ENCODE data around the gene ANK2.

ANK2 gene

DNA sequence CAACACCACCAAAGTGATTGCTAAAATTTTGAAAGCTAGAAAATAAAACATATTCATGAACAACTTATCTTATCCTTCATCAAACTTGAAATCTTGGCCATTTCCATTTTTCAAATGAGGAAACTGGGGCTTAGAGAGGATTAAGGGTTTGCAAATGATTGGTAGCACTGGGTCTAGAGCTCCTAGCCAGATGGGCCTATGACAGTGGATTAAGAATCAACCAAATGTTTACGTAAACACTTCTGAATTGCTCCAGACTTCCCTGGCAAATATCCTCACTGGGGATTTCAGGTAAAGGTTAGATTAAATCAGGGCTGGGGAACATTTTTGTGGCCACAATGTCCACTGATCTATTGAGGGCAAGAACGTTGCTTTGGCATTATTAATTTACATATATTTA lies 241.2 kb downstream of the ANK2 start:
- no peak for DNase-seq (ENCODE audit: low read depth)

DNA sequence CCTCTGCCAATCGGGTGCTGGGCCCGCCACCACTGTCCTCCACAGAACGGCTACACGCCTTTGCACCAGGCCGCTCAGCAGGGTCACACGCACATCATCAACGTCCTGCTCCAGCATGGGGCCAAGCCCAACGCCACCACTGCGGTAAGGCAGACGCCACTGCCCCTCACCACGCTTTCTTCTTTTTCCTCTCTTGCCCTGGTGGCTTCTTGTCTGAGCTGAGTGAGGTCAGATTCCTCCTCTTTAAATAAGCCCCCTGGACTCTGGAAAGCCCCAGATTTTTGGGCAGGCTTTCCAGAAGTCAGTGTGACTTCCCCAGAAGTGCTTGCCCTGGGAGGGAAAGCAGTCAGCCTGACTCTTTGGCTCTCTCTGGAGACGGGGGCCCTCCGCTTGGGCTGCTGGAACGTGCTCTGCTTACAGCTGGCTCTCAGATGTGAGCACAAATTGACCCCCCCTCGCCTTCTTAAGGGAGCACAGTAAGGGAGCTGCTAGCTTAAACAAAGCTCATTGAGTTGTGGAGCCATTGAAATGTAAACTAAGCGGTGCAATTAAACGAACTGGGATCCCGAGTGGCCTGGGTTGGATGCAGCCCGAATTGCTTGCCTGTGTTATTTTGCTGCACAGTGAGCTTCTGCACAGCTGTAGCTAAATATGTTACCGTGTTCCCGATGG lies 243.1 kb downstream of the ANK2 start:
- no peak for DNase-seq (ENCODE audit: low read depth)

DNA sequence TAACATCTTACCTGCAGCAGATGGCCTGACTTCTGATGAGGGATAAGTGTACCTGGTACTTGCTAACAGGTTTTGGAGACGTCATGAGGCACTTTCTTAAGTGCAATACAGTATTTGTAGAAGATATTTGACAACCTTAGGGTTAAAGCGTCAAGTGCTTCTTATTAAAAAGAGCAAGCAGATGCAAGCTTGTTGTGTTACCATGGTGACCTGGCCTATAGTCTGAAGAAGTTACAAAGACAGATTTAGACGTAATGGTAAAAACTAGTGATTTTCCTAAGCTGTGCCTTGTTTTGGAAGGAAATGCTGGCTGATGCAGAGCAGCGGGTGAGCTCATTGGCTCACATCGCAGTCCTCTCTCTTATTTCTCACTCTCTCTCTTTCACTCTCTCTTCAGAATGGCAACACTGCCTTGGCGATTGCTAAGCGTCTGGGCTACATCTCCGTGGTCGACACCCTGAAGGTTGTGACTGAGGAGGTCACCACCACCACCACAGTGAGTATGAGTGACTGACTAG lies 243.6 kb downstream of the ANK2 start:
- no peak for DNase-seq (ENCODE audit: low read depth)

DNA sequence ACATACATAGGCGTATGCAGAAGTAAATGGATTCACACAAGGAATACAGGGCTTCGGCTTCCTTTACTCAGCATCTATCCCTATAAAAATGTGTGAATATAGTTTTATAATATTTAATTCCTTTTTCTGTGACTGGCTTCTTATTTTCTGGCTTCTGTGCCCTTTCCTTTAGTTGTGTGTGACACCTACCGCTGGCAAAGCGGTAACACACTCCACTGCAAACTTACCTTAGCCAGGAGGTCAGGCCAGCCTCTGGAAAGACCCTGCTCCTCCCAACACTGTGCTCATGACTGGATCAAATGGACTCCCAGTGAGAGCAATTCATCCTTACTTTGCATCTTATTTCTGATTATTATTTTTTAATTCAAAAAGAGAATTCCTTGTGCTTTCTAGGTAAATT lies 244.2 kb downstream of the ANK2 start:
- DNase-seq (ENCODE audit: low read depth) = no peak

DNA sequence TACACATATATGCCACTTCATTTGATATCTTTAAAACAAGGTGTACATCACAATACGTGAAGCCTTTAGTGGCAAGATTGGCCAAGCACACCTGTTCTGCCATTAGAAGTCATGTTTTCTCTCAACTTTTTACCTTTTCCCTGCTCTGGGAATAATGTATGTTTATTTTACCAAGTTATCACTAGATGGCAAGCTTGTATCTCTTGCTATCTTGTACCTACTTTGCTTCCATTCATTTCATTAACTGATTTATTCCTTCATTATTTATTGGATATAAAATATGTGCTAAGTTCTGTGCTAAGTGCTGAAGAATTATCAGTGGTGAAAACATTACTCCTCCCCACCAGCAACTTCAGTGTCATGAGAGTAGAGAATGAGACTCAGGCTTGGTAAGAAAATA lies 245.5 kb downstream of the ANK2 start:
- no peak for DNase-seq (ENCODE audit: low read depth)

DNA sequence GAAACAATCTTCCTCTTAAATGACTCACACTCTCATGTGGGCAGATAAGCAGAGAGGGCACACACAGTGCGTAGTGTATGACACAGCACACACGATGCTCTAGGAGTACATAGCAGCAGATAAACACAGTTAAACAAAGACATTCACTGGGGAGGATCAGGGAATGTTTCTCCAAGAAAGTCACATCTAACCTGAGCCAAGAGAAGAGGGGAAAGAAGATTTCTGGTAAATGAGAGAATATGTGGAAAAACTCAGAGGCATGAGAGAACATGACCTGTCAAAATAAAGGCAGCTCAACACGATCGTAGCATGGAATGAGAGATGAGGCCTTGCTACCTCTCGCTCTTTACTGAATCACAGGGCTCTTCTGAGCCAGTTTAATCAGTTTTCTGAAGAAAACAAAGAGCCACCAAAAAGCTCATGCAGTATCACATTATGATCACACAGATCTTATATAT lies 251.0 kb downstream of the ANK2 start:
- no peak for DNase-seq (ENCODE audit: low read depth)

DNA sequence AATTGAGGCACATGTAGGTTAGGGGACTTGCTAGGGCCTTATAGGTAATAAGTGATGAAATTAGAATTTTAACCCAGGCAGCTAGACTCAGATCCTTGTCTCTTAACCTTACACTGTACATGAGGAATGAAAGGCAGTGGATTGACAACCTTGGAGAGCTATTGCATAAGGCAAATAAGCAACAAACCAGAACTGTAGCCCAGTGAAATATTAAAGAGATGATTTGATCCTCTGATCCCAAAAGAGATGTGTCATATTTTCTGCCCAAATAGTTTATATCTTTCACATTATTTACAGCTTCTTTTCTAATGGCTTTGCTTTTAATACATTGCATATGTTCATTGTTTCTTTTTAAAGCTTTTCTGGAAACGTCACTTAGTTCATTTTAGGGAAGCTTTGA lies 252.6 kb downstream of the ANK2 start:
- no peak for DNase-seq (ENCODE audit: low read depth)

DNA sequence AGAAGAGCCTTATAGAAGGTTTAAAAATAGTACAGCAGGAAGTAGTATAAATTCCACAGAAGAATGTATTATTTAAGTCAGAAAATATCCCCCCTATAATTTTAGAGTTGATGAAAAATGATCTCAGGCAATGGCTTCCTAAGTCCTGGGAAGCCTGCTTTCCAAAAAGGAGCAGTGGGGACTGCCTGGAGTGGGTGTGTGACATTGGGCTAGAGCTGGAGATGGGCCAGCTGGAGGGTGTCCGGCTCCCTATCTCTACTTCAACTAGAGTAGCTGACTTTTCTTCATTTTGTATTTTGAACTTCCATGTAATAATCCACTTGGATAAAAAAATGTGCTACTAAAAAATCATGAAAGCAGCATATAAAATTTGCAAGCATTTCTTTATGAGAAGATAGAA lies 253.9 kb downstream of the ANK2 start:
- DNase-seq (ENCODE audit: low read depth) = no peak

DNA sequence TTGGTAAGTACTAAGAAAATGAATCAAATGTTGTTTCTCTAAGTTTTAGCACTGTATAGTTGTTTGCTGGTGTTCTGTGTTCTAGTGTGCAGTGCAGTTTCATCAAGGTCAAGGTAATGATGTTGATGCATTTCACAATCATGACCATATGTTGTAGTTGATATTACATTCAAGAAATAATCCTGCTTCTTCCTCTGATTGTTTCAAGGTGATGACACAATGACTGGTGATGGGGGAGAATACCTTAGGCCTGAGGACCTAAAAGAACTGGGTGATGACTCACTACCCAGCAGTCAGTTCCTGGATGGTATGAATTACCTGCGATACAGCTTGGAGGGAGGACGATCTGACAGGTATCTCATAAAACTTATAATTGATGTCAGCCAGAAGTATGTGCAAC lies 261.6 kb downstream of the ANK2 start:
- no peak for DNase-seq (ENCODE audit: low read depth)

DNA sequence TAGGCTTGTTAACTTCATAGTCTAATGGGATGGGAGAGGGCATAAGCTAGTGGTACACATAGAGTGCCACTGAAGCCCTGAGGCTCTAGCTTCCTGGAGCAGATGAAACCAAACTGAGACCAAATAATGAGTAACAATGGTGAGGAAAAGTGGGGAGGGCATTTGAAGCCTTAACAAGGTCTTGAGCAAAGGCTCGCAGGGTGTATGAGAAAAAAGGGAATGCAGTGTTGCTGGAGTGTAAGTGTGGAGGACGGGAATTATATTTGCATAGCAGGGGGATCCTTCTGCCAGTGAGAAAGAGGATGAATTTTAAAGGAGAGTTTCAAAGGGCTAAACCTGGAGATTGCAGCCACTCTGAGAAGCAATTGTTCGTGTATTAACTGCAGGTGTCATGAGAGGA lies 263.1 kb downstream of the ANK2 start:
- no peak for DNase-seq (ENCODE audit: low read depth)

DNA sequence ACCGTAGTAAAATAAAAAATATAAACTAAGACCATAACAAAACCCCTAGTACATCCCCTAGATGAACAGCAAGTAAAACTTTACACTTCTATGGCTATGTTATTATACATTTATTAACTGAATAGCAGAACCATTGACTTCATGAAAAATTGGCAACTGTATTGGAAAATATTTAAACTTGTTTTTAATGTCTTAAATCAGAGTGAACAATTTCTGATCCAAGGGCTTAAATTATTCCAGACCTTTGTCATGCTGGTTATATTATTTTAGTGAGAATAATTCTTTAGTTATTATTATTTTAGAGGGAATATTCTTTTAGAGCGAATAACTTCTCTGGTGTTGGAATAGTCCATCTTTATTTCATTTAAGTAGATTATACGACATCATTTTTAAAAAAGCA lies 265.0 kb downstream of the ANK2 start:
- DNase-seq (ENCODE audit: low read depth) = no peak

DNA sequence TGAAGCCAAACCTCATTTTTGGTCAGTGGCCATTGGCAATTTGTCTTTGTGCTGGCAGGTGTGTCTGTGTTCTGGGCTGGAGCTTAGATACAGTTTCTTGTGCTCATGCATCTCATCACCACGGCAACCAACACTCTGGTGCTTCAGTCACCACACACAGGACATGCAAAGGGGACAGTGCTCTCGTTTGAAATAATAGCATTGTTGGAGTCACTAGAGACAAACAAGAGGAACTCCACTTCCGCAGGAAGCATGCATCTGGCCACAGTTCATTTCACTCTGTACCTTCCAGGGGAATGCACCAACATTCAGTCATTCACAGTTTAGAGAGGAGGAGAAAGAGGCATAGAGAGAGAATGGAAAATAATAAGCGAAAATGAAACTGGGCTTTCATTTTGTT lies 267.4 kb downstream of the ANK2 start:
- no peak for DNase-seq (ENCODE audit: low read depth)

DNA sequence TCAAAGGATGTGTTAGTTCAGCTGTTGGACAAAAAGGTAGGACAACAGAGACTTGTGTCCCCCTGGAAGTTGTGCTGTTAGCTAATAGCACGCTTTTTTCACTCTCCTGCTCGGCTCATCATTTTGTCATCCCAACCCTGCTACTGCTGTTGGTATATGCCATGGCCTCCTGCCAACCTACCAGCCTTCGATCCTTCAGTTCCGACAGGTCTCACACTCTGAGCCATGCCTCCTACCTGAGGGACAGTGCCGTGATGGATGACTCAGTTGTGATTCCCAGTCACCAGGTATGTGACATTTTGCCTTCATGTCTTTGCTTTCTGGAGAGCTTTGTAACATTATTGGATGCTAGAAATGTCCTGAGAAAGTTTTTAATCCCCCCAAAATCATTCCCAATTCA lies 268.1 kb downstream of the ANK2 start:
- no peak for DNase-seq (ENCODE audit: low read depth)

DNA sequence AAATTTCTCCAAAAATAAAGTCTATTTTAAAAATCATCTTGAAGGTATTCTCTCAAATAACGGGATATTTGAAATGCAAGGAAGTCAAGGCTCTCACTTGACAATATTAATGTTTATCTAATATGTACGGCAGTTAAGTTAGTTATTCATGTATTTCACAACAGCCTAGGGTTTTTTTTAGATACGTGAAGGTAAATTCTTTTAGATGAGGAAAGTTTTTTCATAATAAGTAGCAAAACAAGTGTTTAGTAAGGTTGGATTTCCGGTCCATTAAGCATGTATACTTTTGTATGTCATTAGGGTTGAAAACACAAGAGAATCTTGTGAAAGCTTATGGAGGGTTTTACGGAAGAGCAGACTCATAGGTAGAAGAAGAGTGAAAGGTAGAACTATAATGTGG lies 273.3 kb downstream of the ANK2 start:
- DNase-seq (ENCODE audit: low read depth) = no peak

DNA sequence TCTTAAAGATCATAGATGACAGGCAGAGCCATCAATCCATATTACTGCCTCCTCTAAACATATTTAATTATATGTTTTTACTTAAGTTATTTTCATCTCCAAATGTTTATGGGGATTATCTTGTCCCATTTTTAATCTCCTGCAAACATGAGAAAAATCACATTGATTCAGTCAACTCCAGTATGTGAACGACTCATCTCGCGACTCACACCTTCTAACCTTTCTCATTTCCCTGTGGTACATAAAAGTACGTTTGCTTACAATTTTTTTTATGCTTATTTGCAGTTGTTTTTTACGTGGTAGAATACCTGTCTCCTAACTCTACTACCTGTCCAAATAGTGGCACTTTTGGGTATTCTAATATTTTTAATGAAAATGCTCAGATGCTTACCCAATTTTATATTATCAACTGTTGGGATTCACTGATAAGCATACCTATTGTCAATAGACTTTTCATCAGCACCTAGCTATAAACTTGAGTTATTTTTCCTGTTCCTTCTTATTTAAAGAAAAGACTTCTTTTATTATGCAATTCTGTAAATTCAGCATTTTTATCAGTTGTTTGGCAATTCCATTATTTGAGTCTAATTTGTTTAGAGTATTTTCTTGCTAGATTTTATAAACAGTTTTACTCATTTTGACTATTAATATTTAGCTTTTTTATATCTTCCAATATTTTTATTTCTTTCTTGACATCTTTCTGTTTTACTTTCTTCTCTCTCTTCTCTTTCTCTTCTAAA lies 276.6 kb downstream of the ANK2 start:
- no peak for DNase-seq (ENCODE audit: low read depth)

DNA sequence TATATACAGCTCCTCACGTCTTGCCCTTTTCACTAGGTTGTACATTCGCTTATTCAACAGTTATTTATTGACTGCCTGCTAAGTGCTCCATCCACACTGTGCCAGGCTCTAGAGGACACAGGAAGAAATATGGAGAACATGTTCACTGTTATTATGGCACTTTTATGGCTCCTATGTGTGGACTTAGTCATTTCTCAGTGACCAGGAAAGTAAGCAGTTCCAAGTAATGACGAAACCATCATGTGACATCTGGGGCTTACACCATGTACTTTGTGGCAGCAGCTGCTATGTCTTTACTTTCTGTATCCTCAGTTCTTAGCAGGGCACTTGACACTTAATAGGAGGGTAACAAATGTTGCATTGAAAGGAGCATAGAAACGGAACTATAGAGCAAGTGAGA lies 278.0 kb downstream of the ANK2 start:
- no peak for DNase-seq (ENCODE audit: low read depth)

DNA sequence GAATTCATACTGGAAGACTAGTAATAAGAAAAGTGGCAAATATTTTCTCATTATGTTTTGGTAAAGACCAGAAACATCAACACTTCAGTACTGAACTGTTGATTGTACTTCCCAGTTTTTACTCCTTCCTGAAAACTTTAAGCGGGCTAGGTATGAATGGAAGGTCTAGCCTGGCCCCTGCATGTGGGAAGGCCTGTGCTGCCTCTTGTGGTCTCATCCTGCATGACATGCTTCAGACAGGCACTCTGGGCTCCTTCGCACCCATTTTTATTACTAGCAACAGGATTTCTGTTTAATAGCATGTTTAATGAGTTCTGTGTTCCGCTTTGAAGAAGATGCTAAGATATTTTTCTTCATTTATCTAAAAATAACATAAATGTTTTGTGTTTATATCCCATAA lies 279.1 kb downstream of the ANK2 start:
- no peak for DNase-seq (ENCODE audit: low read depth)

DNA sequence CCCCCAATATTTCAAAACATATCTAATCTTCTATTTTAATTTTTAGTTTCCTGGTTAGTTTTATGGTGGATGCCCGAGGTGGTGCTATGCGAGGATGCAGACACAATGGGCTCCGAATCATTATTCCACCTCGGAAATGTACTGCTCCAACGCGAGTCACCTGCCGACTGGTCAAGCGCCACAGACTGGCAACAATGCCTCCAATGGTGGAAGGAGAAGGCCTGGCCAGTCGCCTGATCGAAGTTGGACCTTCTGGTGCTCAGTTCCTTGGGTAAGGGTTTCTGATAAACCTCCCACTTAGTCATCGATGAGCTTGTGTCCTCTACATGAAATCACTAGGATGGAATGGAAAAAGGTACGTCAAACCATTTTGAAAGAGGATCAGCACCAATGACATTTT lies 280.7 kb downstream of the ANK2 start:
- no peak for DNase-seq (ENCODE audit: low read depth)

DNA sequence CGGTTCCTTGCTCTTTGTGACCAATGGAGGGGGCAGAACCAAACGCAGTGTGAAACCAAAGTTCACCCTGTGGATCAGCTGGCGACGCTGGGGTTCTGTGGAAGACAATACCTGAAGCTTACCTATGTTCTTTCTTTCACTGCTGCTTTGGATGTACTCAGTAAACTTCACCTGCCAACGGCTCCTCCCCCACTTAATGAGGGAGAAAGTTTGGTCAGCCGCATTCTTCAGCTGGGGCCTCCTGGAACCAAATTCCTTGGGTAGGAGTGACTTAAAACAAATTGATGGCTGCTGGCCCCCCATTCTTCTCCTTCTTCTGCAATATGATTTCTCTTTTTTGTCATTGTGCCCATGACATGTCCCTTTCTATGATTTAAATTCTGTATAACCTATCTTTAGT lies 282.4 kb downstream of the ANK2 start:
- no peak for DNase-seq (ENCODE audit: low read depth)

DNA sequence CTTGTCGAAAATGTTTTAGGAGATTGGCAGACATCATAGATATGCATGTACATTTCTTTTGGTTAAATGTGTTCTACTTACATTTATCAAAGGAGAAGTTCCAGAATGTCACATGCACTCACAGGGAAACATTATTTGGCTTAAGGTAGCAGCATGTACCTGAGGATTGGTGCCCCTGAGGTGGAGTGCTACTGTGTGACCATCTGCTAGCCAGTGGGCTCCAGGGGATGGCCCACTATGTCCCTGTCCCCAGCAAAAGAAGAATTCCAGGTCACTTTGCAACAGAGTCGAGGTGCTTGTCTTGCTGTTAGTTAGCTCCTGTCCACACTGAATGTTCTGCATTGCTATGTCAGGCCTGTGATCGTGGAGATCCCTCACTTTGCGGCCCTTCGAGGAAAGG lies 283.2 kb downstream of the ANK2 start:
- no peak for DNase-seq (ENCODE audit: low read depth)

DNA sequence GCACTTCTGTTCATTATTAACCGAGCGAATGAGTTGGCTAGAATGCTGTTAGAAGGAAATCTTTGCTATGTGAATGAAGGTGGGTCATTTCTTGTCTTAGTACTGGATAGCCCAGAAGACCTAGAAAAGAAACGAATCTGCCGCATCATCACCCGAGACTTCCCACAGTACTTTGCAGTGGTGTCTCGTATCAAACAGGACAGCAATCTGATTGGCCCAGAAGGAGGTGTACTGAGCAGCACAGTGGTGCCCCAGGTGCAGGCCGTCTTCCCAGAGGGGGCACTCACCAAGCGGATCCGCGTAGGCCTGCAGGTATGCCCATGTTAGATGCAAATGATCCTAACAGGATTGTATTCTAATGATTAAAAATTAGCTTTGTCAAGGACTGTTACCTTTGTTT lies 286.3 kb downstream of the ANK2 start:
- DNase-seq (ENCODE audit: low read depth) = no peak

DNA sequence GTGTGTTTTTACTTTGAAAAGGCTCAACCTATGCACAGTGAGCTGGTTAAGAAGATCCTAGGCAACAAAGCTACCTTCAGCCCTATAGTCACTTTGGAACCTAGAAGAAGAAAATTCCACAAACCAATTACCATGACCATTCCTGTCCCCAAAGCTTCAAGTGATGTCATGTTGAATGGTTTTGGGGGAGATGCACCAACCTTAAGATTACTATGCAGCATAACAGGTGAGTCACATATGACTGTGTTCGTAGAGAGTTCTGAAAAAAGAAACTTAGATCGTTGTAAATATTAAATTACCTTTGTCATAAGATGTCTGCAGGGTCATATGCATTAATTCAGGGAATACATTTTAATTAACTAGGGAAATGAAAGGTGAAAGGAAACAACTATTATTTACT lies 287.1 kb downstream of the ANK2 start:
- DNase-seq (ENCODE audit: low read depth) = no peak

DNA sequence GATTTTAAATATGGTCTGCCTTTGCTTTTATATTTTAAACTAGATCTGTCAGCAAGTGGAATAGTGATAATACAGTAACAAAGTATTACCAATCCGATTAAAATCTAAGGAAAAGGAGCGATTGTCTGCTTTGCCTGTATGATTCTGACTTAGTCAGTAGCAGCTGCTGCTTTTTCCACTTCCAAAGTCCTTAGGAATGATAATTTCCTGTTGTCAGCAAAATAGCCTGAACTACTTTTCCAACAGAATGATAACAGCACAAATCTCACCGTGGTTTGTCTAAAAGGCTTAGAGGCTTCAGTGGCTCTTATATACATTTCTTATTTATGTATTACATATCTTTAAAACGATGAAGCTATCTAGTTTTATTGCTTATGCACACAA lies 290.0 kb downstream of the ANK2 start:
- DNase-seq (ENCODE audit: low read depth) = no peak

DNA sequence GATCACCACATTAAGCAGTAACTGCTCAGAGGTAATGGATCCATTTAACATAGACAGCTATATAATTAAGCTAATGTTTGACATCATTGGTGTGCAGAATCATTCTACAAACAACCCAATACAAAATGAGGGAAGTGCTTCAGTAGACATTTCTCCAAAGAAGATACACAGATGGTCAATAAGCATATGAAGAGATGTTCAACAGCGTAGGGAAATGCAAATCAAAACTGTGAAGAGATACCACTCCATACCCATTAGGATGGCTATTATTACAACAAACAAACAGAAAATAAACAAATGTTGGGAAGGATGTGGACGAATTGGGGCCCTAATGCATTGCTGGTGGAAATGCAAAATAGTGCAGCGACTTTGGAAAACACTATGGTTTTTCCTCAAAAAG lies 294.6 kb downstream of the ANK2 start:
- DNase-seq (ENCODE audit: low read depth) = no peak

Data from activated T-cell treated with anti-CD3 and anti-CD28 coated beads for 48 hours (primary cell).